Skeletal muscle satellite cell (primary cell): ENCODE results near the gene CYP17A1. TPM values are rescaled to one million over a fixed set of nuclear protein-coding genes. Genes with fewer than 3 reads are reported as not detected.

ENCODE experiments used
- H3K27me3 ChIP-seq: 2 replicates; pipeline ENCODE4 v1.7.0; 2013; ENCODE audit warnings: low read length; ENCODE audit not compliant: control insufficient read depth, insufficient read depth
- H3K36me3 ChIP-seq: 2 replicates; pipeline ENCODE4 v1.7.0; 2013; ENCODE audit warnings: mild to moderate bottlenecking, control low read depth, low read length; ENCODE audit not compliant: insufficient read depth
- H3K4me1 ChIP-seq: 2 replicates; pipeline ENCODE4 v1.7.0; 2013; ENCODE audit warnings: low read length; ENCODE audit not compliant: control insufficient read depth, insufficient read depth
- H3K4me2 ChIP-seq: 2 replicates; pipeline ENCODE4 v1.7.0; 2013; ENCODE audit warnings: mild to moderate bottlenecking, low read length
- H3K4me3 ChIP-seq: 2 replicates; pipeline ENCODE4 v1.7.0; 2013; ENCODE audit warnings: low read length
- H3K9ac ChIP-seq: 2 replicates; pipeline ENCODE4 v1.7.0; 2013; ENCODE audit warnings: mild to moderate bottlenecking, low read depth, low read length, moderate library complexity
- H3K9me3 ChIP-seq: replicated peaks from 2 replicates; pipeline ENCODE4 v1.7.0; 2013; ENCODE audit warnings: mild to moderate bottlenecking, control low read depth, low read length
- small RNA-seq: library from RNA; depleted of rRNA; stranded (forward); fragments of <200 nt; gene quantifications from one replicate; pipeline ENCODE3, GENCODE V24; 2012

The CYP17A1 gene

GRCh38 chr10:102781090-102781920, 55.9 kb downstream of the CYP17A1 start:
- Histone ChIP-seq H3K4me1 (peaks cover 74% of the 10 kb centered on the region), H3K9ac (no peak overlapping the region), H3K9me3 (no peaks in the 10 kb centered on the region), H3K36me3 (peaks cover 9% of the 10 kb centered on the region), H3K4me3 (peak overlapping the region; percentile 1), H3K4me2 (peak overlapping the region; percentile 72), H3K27me3 (no peaks in the 10 kb centered on the region)

Small RNAs within 50 kb of the gene (small RNA-seq; reads per million reads assigned to genes)
- gene AS3MT (not detected), gene RF00026 (not detected), gene RNU6-1231P (not detected)
